Frontal cortex (tissue), 4 donors: ENCODE measurements around the gene MPHOSPH8. TPM values are rescaled to one million over a fixed set of nuclear protein-coding genes. Genes with fewer than 3 reads are reported as not detected.
"Not testable (repeated sequence)": the region's sequence is repeated elsewhere in the genome, so short reads cannot be mapped to it uniquely, and the experiment has no call there.

Experiments used
- DNase-seq, 2 donors: peaks; one replicate each; pipeline ENCODE4 v3.0.0; 2012; ENCODE audit warnings: low spot score in 2 of 2
- FAIRE-seq: peaks from 2 replicates; lab custom pipeline; 2012; peaks lifted over from hg19 to GRCh38; lab: Jason Lieb, UNC
- total RNA-seq: library from RNA; depleted of rRNA; stranded (reverse); fragments of >200 nt; gene quantifications from one replicate; pipeline ENCODE4 v1.2.3, GENCODE V29; 2014
- donor health status: control.
- donor health status: control.
- donor health status: control.

MPHOSPH8 gene
- total RNA-seq, 1 donor from 2014 or later: 33.4 TPM

- FAIRE-seq: no peak
These were observed 9.2 kb upstream of the MPHOSPH8 start for GRCh38 chr13:19624265-19624664.

GRCh38 chr13:19632915-19633478 lies 462 bp upstream of the MPHOSPH8 start:
- FAIRE-seq (no peak), DNase-seq (no peak)

More at GRCh38 chr13:19624265-19624664, 9.2 kb upstream of the MPHOSPH8 start:
- DNase-seq: no peak

GRCh38 chr13:19634256-19634740 lies 839 bp downstream of the MPHOSPH8 start:
- FAIRE-seq (no peak), DNase-seq (no peak)

- not testable (repeated sequence) for DNase-seq, FAIRE-seq
These were observed 2.5 kb downstream of the MPHOSPH8 start for GRCh38 chr13:19635926-19636325.

GRCh38 chr13:19643652-19644051 lies 10.2 kb downstream of the MPHOSPH8 start:
- no peak for FAIRE-seq
- DNase-seq: no peak

- no peak for FAIRE-seq
- no peak for DNase-seq
These were observed 11.5 kb downstream of the MPHOSPH8 start for GRCh38 chr13:19645000-19645399.

- FAIRE-seq: no peak
These were observed 12.6 kb downstream of the MPHOSPH8 start for GRCh38 chr13:19646063-19646462.

GRCh38 chr13:19650742-19651141 lies 17.3 kb downstream of the MPHOSPH8 start:
- no peak for FAIRE-seq
- DNase-seq: no peak

More at GRCh38 chr13:19646063-19646462, 12.6 kb downstream of the MPHOSPH8 start:
- no peak for DNase-seq

GRCh38 chr13:19657872-19658591 lies 24.6 kb downstream of the MPHOSPH8 start:
- DNase-seq (no peak), FAIRE-seq (no peak)

GRCh38 chr13:19658831-19659230 lies 25.4 kb downstream of the MPHOSPH8 start:
- FAIRE-seq: no peak
- DNase-seq: no peak

- DNase-seq (no peak), FAIRE-seq (no peak)
These were observed 27.7 kb downstream of the MPHOSPH8 start for GRCh38 chr13:19661126-19661525.

GRCh38 chr13:19661561-19661960 lies 28.1 kb downstream of the MPHOSPH8 start:
- DNase-seq (no peak), FAIRE-seq (no peak)

GRCh38 chr13:19663416-19663979 lies 30.0 kb downstream of the MPHOSPH8 start:
- no peak for FAIRE-seq

GRCh38 chr13:19664481-19665230 lies 31.2 kb downstream of the MPHOSPH8 start:
- DNase-seq: no peak
- FAIRE-seq: no peak

More at GRCh38 chr13:19663416-19663979, 30.0 kb downstream of the MPHOSPH8 start:
- DNase-seq: no peak

GRCh38 chr13:19665427-19665859 lies 32.0 kb downstream of the MPHOSPH8 start:
- DNase-seq (no peak), FAIRE-seq (no peak)

GRCh38 chr13:19668778-19669177 lies 35.3 kb downstream of the MPHOSPH8 start:
- FAIRE-seq: no peak
- DNase-seq: no peak

- DNase-seq (no peak), FAIRE-seq (no peak)
These were observed 36.7 kb downstream of the MPHOSPH8 start for GRCh38 chr13:19670147-19670546.

GRCh38 chr13:19672990-19673389 lies 39.5 kb downstream of the MPHOSPH8 start:
- FAIRE-seq: no peak
- DNase-seq: no peak

- no peak for DNase-seq
- no peak for FAIRE-seq
These were observed 40.3 kb downstream of the MPHOSPH8 start for GRCh38 chr13:19673473-19674430.
